GM21390 (cell line): ENCODE results near the gene PDE4B.
A peak's percentile ranks its signal among the peaks of the same experiment; 100 is the strongest.

Experiments
- ATAC-seq: cut with Tn5 transposase; IDR thresholded peaks from one replicate; pipeline ENCODE4 v1.9.1; 2021; ENCODE audit not compliant: unreplicated experiment

The PDE4B gene

GRCh38 chr1:66251546-66251945 lies 458.9 kb downstream of the PDE4B start:
- ATAC-seq = no peak

GRCh38 chr1:66253330-66253921 lies 460.7 kb downstream of the PDE4B start:
- ATAC-seq = peak; percentile 73

GRCh38 chr1:66254785-66255184 lies 462.1 kb downstream of the PDE4B start:
- no peak for ATAC-seq

- no peak for ATAC-seq
Measured at GRCh38 chr1:66256629-66257572, 464.2 kb downstream of the PDE4B start.

- no peak for ATAC-seq
Measured at GRCh38 chr1:66258404-66259105, 465.9 kb downstream of the PDE4B start.

- ATAC-seq = no peak
Measured at GRCh38 chr1:66261364-66261763, 468.7 kb downstream of the PDE4B start.

GRCh38 chr1:66262208-66262963 lies 469.7 kb downstream of the PDE4B start:
- no peak for ATAC-seq

- no peak for ATAC-seq
Measured at GRCh38 chr1:66265268-66265667, 472.6 kb downstream of the PDE4B start.

GRCh38 chr1:66265796-66266195 lies 473.1 kb downstream of the PDE4B start:
- no peak for ATAC-seq

GRCh38 chr1:66266350-66266749 lies 473.7 kb downstream of the PDE4B start:
- ATAC-seq = no peak

GRCh38 chr1:66266756-66267155 lies 474.1 kb downstream of the PDE4B start:
- ATAC-seq = no peak

GRCh38 chr1:66267201-66267940 lies 474.7 kb downstream of the PDE4B start:
- no peak for ATAC-seq

- ATAC-seq = no peak
Measured at GRCh38 chr1:66269222-66269621, 476.5 kb downstream of the PDE4B start.

GRCh38 chr1:66270119-66270812 lies 477.6 kb downstream of the PDE4B start:
- no peak for ATAC-seq

- no peak for ATAC-seq
Measured at GRCh38 chr1:66271216-66271903, 478.7 kb downstream of the PDE4B start.

GRCh38 chr1:66271904-66272254 lies 479.2 kb downstream of the PDE4B start:
- ATAC-seq = no peak

GRCh38 chr1:66273656-66274055 lies 481.0 kb downstream of the PDE4B start:
- ATAC-seq = no peak

GRCh38 chr1:66274634-66275033 lies 481.9 kb downstream of the PDE4B start:
- ATAC-seq = peak; percentile 44

GRCh38 chr1:66275083-66275482 lies 482.4 kb downstream of the PDE4B start:
- no peak for ATAC-seq
